Tibial nerve (tissue), 4 donors: ENCODE results near the gene PGF. TPM values are rescaled to one million over a fixed set of nuclear protein-coding genes. Genes with fewer than 3 reads are reported as not detected.

ENCODE experiments used
- DNase-seq, 2 donors: peaks; one replicate each; pipeline ENCODE4 v3.0.0-alpha.2; 2019; ENCODE audit warnings: low spot score in 2 of 2
- H3K27ac ChIP-seq, 4 donors: fragments of 200-600 bp; sonication (generic) in 3 of 4; one replicate each; pipeline ENCODE4 v1.5.1; 2017 to 2019; ENCODE audit warnings: mild to moderate bottlenecking in 1 of 4
- H3K27me3 ChIP-seq, 2 donors: fragments of 200-600 bp; sonication (generic) in 1 of 2; one replicate each; pipeline versions ENCODE4 v1.5.1 to v1.6.0; 2017 to 2019
- H3K36me3 ChIP-seq, 3 donors: fragments of 200-600 bp; sonication (generic); one replicate each; pipeline ENCODE4 v1.5.1; 2018 to 2019
- H3K4me1 ChIP-seq, 4 donors: fragments of 200-600 bp; sonication (generic) in 3 of 4; one replicate each; pipeline ENCODE4 v1.5.1; 2017 to 2019
- H3K4me3 ChIP-seq, 4 donors: fragments of 200-600 bp; sonication (generic) in 3 of 4; one replicate each; pipeline ENCODE4 v1.5.1; 2017 to 2019; ENCODE audit warnings: mild to moderate bottlenecking in 1 of 4, moderate library complexity in 1 of 4
- H3K9me3 ChIP-seq, 4 donors: fragments of 200-600 bp; sonication (generic) in 3 of 4; one replicate each; pipeline ENCODE4 v1.5.1; 2017 to 2019
- EP300 ChIP-seq, 2 donors: sonication (generic); formaldehyde crosslinking; IDR thresholded peaks; one replicate each; pipeline ENCODE4 v1.6.1; 2017; ENCODE audit warnings: antibody characterized with exemption in 2 of 2, mild to moderate bottlenecking in 1 of 2
- POLR2A ChIP-seq, 2 donors: fragments of 450-650 bp; IDR thresholded peaks; one replicate each; pipeline ENCODE4 v1.6.1; 2017; ENCODE audit warnings: antibody characterized with exemption in 2 of 2, mild to moderate bottlenecking in 2 of 2, moderate library complexity in 2 of 2
- WGBS, 2 donors: methylation state at CpG; one replicate each; pipeline ENCODE4 v1.1.5; 2018; 5-methylcytosine and 5-hydroxymethylcytosine counted together
- total RNA-seq, 4 donors: library from RNA; depleted of rRNA; stranded (reverse); fragments of >200 nt; gene quantifications; one replicate each; pipeline ENCODE4 v1.1.0, GENCODE V29; 2016
- TF ChIP-seq, protein P1 (sequence below), 5 experiments: fragments of 200-600 bp in 3 of 5; fragments of 450-650 bp in 2 of 5; sonication (generic) in 3 of 5; IDR thresholded peaks; one replicate each; pipeline ENCODE4 v1.5.1; 2016 to 2019; ENCODE audit warnings: antibody characterized with exemption in 5 of 5, mild to moderate bottlenecking in 3 of 5, moderate library complexity in 2 of 5

The PGF gene
- total RNA-seq, 4 donors from 2014 or later = 13.2 to 39.5 (median 18.0) TPM

DNA sequence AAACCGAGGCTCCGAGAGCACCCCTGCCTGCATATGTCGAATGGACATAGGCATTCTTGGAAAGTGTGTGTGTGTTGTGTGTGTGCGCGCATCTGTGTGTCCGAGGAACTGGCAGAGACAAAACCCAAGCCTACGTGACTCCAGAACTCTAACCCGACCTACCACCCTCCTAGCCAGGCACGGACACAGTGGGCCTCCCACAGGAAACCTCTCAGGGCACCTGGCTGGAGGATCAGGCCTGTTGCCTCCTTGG lies 556 bp upstream of the PGF start:
- H3K36me3 ChIP-seq = no peaks in the 10 kb centered on the region
- H3K4me1 ChIP-seq = peaks cover 0 to 43% (median 14%) of the 10 kb centered on the region in 4 donors
- DNase-seq = no peak
- no peaks in the 10 kb centered on the region for H3K9me3 ChIP-seq
- peak overlapping the region in 3 of 4 donors; percentile 48 to 60 (median 55) for H3K4me3 ChIP-seq
- peak overlapping the region; percentile 10 to 84 (median 50) for H3K27ac ChIP-seq
- TF ChIP-seq, protein P1, sequence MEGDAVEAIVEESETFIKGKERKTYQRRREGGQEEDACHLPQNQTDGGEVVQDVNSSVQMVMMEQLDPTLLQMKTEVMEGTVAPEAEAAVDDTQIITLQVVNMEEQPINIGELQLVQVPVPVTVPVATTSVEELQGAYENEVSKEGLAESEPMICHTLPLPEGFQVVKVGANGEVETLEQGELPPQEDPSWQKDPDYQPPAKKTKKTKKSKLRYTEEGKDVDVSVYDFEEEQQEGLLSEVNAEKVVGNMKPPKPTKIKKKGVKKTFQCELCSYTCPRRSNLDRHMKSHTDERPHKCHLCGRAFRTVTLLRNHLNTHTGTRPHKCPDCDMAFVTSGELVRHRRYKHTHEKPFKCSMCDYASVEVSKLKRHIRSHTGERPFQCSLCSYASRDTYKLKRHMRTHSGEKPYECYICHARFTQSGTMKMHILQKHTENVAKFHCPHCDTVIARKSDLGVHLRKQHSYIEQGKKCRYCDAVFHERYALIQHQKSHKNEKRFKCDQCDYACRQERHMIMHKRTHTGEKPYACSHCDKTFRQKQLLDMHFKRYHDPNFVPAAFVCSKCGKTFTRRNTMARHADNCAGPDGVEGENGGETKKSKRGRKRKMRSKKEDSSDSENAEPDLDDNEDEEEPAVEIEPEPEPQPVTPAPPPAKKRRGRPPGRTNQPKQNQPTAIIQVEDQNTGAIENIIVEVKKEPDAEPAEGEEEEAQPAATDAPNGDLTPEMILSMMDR (IDR thresholded peaks at IDR 0.05) = no peak
- TF ChIP-seq EP300 (IDR thresholded peaks at IDR 0.05) = no peak
- no peak for TF ChIP-seq POLR2A (IDR thresholded peaks at IDR 0.05)
- WGBS, 2 donors = 60 to 71% methylated on average over 9 of the region's 9 CpGs
- no peaks in the 10 kb centered on the region for H3K27me3 ChIP-seq

DNA sequence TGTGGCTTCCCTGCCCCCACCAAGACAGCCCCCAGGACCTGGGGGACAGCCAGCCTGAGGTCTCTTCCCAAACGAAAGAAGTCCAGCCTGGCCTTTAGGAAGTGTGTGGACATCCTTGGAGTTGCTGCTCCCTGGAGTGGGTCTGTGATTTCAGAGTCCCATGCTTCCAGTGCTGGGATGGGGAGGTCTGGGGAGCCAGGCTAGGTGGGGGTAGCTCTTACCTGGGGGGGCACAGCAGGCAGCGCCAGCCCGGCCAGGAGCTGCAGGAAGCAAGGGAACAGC lies 509 bp downstream of the PGF start:
- H3K4me1 ChIP-seq = peaks cover 0 to 46% (median 14%) of the 10 kb centered on the region in 4 donors
- TF ChIP-seq, protein P1 (IDR thresholded peaks at IDR 0.05) = no peak
- TF ChIP-seq POLR2A (IDR thresholded peaks at IDR 0.05) (no peak), EP300 (IDR thresholded peaks at IDR 0.05) (no peak)
- H3K4me3 ChIP-seq = peak overlapping the region; percentile 48 to 66 (median 58)
- no peaks in the 10 kb centered on the region for H3K9me3 ChIP-seq
- no peaks in the 10 kb centered on the region for H3K36me3 ChIP-seq
- 3 to 20% methylated on average over 1 to 3 of the region's 3 CpGs for WGBS, 2 donors
- no peak for DNase-seq
- H3K27ac ChIP-seq = peak overlapping the region in 3 of 4 donors; percentile 32 to 84 (median 65)
- no peaks in the 10 kb centered on the region for H3K27me3 ChIP-seq

DNA sequence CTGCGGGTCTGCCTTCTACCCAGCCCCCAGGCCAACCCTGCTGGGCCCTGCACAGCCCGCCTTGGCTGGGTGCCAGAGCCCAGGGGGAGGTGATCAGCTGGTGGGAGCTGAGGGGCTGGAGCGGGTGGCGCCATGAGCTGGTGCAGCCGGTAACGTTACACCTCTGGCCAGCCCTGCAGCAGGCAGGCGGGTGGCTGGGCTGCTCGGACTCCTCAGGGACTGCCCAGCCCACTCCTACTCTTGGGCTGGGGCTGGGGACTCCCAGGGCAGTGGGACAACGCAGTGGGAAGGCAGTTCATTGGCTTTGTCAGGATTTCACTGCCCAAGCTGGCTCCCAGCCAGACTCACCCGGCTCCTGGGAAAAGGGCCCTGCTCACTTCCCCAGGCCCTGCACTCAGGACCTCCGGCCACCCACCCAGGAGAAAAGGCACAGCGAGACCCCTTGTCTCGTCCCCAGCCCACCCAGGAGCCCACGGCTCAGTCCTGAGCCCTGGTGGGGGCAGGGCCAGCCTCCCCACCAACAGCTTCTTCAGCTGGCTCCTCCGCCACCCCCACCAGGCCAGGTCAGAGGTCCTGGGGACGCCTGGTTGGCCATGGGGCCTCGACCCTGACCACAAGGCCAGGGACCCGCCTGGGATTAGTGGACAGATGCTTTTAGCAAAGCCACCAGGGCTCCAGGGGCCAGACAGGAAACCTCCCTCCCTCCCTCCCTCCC lies 1.0 kb downstream of the PGF start:
- DNase-seq = no peak
- peaks cover 0 to 46% (median 14%) of the 10 kb centered on the region in 4 donors for H3K4me1 ChIP-seq
- H3K9me3 ChIP-seq = no peaks in the 10 kb centered on the region
- H3K27me3 ChIP-seq = no peaks in the 10 kb centered on the region
- peak overlapping the region in 3 of 4 donors; percentile 32 to 84 (median 65) for H3K27ac ChIP-seq
- TF ChIP-seq POLR2A (IDR thresholded peaks at IDR 0.05) (no peak), EP300 (IDR thresholded peaks at IDR 0.05) (no peak)
- TF ChIP-seq, protein P1 (IDR thresholded peaks at IDR 0.05) = no peak
- peak overlapping the region; percentile 48 to 66 (median 58) for H3K4me3 ChIP-seq
- no peaks in the 10 kb centered on the region for H3K36me3 ChIP-seq
- WGBS, 2 donors = 19 to 28% methylated on average over 16 to 18 of the region's 18 CpGs

DNA sequence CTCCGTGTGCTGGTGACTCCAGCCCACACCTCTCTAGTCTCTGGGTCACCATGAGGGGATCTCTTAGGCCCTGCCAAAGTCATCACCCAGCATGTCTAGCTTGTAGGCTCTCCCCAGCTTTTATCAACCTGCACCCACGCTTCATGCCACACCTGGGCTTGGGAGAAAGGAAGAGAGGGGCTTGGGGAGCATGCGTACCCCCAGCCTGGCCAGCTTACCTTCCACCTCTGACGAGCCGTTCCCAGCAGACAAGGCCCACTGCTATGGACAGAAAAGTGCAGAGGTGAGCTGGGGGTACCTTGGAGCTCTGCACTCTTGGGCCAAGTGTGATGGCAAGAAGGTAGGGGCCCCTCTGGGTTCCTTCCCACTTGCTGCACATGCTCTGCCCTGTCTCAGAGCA lies 1.7 kb downstream of the PGF start:
- TF ChIP-seq POLR2A (IDR thresholded peaks at IDR 0.05) (no peak), EP300 (IDR thresholded peaks at IDR 0.05) (no peak)
- TF ChIP-seq, protein P1 (IDR thresholded peaks at IDR 0.05) = no peak
- Histone ChIP-seq H3K36me3 (peaks cover 0 to 6% (median 0%) of the 10 kb centered on the region in 3 donors), H3K9me3 (no peaks in the 10 kb centered on the region), H3K27ac (peak overlapping the region in 1 of 4 donors; percentile 84), H3K4me3 (peak overlapping the region in 3 of 4 donors; percentile 48 to 66 (median 60)), H3K4me1 (peaks cover 0 to 46% (median 14%) of the 10 kb centered on the region in 4 donors), H3K27me3 (no peaks in the 10 kb centered on the region)
- WGBS, 2 donors = 82 to 83% methylated on average over 5 of the region's 5 CpGs
- DNase-seq = no peak

DNA sequence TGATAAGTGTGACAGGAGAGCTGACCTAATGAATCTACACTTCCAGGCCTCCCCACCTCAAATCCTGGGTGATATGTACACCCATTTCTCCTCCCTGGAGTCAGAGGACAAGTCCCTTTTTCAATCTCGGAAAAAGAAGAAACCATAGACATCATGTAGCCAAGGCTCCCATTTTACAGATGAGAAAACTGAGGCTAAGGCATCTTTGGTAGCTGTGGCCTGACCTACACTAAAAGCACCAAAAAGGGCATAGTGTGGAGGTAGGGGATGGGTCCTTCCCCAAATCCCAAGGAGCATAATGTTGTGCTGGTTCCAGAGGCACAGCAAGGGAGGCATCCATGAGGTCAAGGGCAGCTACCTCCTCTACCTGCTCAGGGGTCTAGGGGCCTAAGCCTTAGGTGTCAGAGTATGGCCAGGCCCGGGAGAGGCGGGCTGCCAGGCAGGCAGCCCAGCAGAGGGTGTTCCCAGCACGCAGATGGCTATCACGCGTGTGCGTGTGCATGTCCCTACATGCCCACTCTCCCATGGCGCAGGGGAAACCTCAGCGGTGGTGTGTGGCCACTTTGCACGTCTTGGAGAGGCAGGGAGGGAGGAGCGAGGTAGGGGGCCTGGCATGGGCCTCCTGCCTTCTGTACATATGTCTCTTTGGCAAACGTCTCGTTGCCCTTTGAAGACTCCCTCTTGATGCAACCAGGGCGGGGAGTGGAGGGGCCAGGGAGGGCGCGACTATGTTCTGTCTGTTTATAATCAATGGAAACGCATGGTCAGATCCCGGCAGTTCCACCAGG lies 2.5 kb downstream of the PGF start:
- H3K9me3 ChIP-seq = no peaks in the 10 kb centered on the region
- no peaks in the 10 kb centered on the region for H3K27me3 ChIP-seq
- H3K4me3 ChIP-seq = peak overlapping the region in 1 of 4 donors; percentile 60
- TF ChIP-seq, protein P1 (IDR thresholded peaks at IDR 0.05) = no peak
- no peak for TF ChIP-seq POLR2A (IDR thresholded peaks at IDR 0.05)
- no peak for TF ChIP-seq EP300 (IDR thresholded peaks at IDR 0.05)
- peaks cover 0 to 46% (median 14%) of the 10 kb centered on the region in 4 donors for H3K4me1 ChIP-seq
- H3K36me3 ChIP-seq = peaks cover 0 to 14% (median 0%) of the 10 kb centered on the region in 3 donors
- 71 to 75% methylated on average over 15 to 16 of the region's 18 CpGs for WGBS, 2 donors
- H3K27ac ChIP-seq = no peak overlapping the region
- no peak for DNase-seq
